HL-60/S4 treated with retinoic acid at 250 ng/mL for 4 days and 3 days (cell line): ENCODE data around the gene METTL17.
"Not testable (repeated sequence)": the region's sequence is repeated elsewhere in the genome, so short reads cannot be mapped to it uniquely, and the experiment has no call there.

ENCODE experiments used
- in situ Hi-C: fragments of 300-500 bp; cut with MboI; formaldehyde crosslinking; loops from 2 replicates; pipeline ENCODE4 v1.7.0; 2022; ENCODE audit warnings: low sequenced_read_pairs

Gene METTL17

GRCh38 chr14:20988717-20989470 is 886 bp upstream of the METTL17 start:
- in situ Hi-C loops: no loop called here

GRCh38 chr14:20989471-20989786 is 351 bp upstream of the METTL17 start:
- in situ Hi-C loops: no loop called here

- in situ Hi-C loops: no loop called here
Observed at GRCh38 chr14:20996521-20996920, 6.7 kb downstream of the METTL17 start.

GRCh38 chr14:20997115-20997514 is 7.3 kb downstream of the METTL17 start:
- in situ Hi-C loops: no loop called here

GRCh38 chr14:20997564-20997963 is 7.8 kb downstream of the METTL17 start:
- in situ Hi-C loops: no loop called here

- in situ Hi-C loops: no loop called here
Observed at GRCh38 chr14:20998139-20998538, 8.4 kb downstream of the METTL17 start.

- in situ Hi-C loops: no loop called here
Observed at GRCh38 chr14:20998674-20999366, 9.0 kb downstream of the METTL17 start, which contains the start of gene SLC39A2. Gene SLC39A2 (plus strand): TSS chr14:20999293. CDS start chr14:20999447, 154 bp downstream.

GRCh38 chr14:20999591-20999990 is 9.8 kb downstream of the METTL17 start:
- in situ Hi-C loops: no loop called here

- in situ Hi-C loops: no loop called here
Observed at GRCh38 chr14:21001218-21001617, 11.4 kb downstream of the METTL17 start.

- in situ Hi-C loops: no loop called here
Observed at GRCh38 chr14:21003788-21004346, 14.1 kb downstream of the METTL17 start.

- in situ Hi-C loops: not testable (repeated sequence)
Observed at GRCh38 chr14:21009721-21010120, 19.9 kb downstream of the METTL17 start.

GRCh38 chr14:21011136-21011535 is 21.4 kb downstream of the METTL17 start:
- in situ Hi-C loops: no loop called here

- in situ Hi-C loops: no loop called here
Observed at GRCh38 chr14:21014761-21015190, 25.0 kb downstream of the METTL17 start.

GRCh38 chr14:21015312-21015711 is 25.5 kb downstream of the METTL17 start:
- in situ Hi-C loops: no loop called here

- in situ Hi-C loops: no loop called here
Observed at GRCh38 chr14:21016413-21017190, 26.8 kb downstream of the METTL17 start.

GRCh38 chr14:21017528-21018245 is 27.9 kb downstream of the METTL17 start:
- in situ Hi-C loops: no loop called here

GRCh38 chr14:21018286-21018685 is 28.5 kb downstream of the METTL17 start:
- in situ Hi-C loops: no loop called here

- in situ Hi-C loops: no loop called here
Observed at GRCh38 chr14:21018781-21019180, 29.0 kb downstream of the METTL17 start.

GRCh38 chr14:21019366-21019765 is 29.6 kb downstream of the METTL17 start:
- in situ Hi-C loops: no loop called here

- in situ Hi-C loops: no loop called here
Observed at GRCh38 chr14:21020977-21021545, 31.3 kb downstream of the METTL17 start.
